ENCODE measurements around the gene ARAP1.
A peak's percentile ranks its signal among the peaks of the same experiment; 100 is the strongest.

DNA sequence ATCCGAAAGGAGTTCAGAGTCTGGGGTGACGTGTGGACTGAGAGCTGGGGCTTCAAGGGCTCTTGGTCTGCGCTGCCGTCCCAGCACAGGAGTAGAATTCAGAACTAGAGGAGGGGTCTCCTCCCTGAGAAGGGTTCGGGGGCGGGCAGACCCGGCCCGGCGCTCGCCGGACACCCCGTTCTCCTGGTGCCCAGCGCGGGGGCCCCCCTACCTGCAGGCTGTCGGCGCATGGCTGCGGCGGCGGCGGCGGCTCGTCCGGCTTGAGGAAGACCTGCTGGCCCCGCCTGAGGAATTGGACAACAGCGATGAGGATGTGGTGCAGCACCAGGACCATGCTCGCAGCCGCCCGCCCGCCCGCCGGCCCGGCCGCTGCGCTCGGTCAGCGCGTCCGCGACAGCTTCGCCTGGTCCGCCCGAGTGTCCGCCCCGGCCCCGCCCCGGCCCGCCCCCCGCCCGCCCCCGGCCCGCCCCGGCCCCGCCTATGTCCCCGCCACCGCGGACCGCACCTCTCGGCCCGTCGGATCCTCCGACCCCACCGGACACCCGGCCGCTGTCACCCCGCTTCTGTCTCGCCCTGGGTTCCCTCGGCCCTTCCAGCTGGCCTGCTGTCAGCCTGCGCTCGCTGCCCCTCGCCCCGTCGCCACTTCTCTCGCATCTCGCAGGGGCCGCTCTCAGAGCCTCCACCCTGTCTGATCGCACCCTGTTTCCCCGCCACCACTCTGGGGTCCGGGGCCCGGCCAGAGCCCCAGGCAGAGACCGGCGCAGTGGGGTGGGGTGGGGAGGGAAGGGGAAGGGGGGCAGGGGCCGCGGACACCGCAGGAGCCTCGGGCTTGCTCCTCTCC, 109.9 kb downstream of the ARAP1 start:
- TF ChIP-seq, protein P1, sequence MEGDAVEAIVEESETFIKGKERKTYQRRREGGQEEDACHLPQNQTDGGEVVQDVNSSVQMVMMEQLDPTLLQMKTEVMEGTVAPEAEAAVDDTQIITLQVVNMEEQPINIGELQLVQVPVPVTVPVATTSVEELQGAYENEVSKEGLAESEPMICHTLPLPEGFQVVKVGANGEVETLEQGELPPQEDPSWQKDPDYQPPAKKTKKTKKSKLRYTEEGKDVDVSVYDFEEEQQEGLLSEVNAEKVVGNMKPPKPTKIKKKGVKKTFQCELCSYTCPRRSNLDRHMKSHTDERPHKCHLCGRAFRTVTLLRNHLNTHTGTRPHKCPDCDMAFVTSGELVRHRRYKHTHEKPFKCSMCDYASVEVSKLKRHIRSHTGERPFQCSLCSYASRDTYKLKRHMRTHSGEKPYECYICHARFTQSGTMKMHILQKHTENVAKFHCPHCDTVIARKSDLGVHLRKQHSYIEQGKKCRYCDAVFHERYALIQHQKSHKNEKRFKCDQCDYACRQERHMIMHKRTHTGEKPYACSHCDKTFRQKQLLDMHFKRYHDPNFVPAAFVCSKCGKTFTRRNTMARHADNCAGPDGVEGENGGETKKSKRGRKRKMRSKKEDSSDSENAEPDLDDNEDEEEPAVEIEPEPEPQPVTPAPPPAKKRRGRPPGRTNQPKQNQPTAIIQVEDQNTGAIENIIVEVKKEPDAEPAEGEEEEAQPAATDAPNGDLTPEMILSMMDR (IDR thresholded peaks at IDR 0.05): no peak
- no peak for TF ChIP-seq EP300 (IDR thresholded peaks at IDR 0.05)
- TF ChIP-seq POLR2A (IDR thresholded peaks at IDR 0.05): peak in 1 of 2 donors; percentile 32
- peak; percentile 40 to 84 (median 72) for TF ChIP-seq POLR2AphosphoS5 (IDR thresholded peaks at IDR 0.05)

Measured in sigmoid colon (tissue), 4 donors.